Colonic mucosa (tissue), 4 donors: ENCODE data around the gene CTSL. TPM values are rescaled to one million over a fixed set of nuclear protein-coding genes. Genes with fewer than 3 reads are reported as not detected.

ENCODE experiments used
- DNase-seq: peaks from one replicate; pipeline ENCODE4 v3.0.0-alpha.2; 2020
- H3K27ac ChIP-seq: fragments of 200-600 bp; one replicate; pipeline ENCODE4 v1.8.0; 2021
- H3K27me3 ChIP-seq: fragments of 200-600 bp; one replicate; pipeline ENCODE4 v1.8.0; 2021
- H3K36me3 ChIP-seq: fragments of 200-600 bp; one replicate; pipeline ENCODE4 v1.8.0; 2021
- H3K4me1 ChIP-seq: fragments of 200-600 bp; one replicate; pipeline ENCODE4 v1.8.0; 2021; ENCODE audit warnings: mild to moderate bottlenecking
- H3K4me3 ChIP-seq: fragments of 200-600 bp; one replicate; pipeline ENCODE4 v1.8.0; 2021
- H3K9ac ChIP-seq, 2 donors: one replicate each; pipeline ENCODE4 v1.7.0; 2013; ENCODE audit warnings: control low read depth in 2 of 2, low read depth in 2 of 2, low read length in 2 of 2
- H3K9me3 ChIP-seq: fragments of 200-600 bp; one replicate; pipeline ENCODE4 v1.8.0; 2021
- CTCF ChIP-seq: fragments of 200-600 bp; IDR thresholded peaks from one replicate; pipeline ENCODE4 v1.8.0; 2022; ENCODE audit warnings: antibody characterized with exemption, mild to moderate bottlenecking
- intact Hi-C: fragments of 100-400 bp; cut with DNase I; formaldehyde crosslinking; loops from one replicate; pipeline ENCODE4 v1.14.1; 2022
- total RNA-seq, 2 donors: library from RNA; stranded (reverse); fragmentation: NEBNext Ultra II Directional in 1 of 2; extraction: Animal tissue kit (Norgen Biotek cat#: 25700) in 1 of 2; gene quantifications; one replicate each; pipeline ENCODE4 v1.2.1, GENCODE V29; 2021
- donor health status: healthy.
- donor health status: DM: no; HTN: no; CAD: no.
- donor health status: DM: no; HTN: no; CAD: no.

Gene CTSL
- total RNA-seq, 2 donors from 2014 or later: 32.1 to 69.9 TPM

GRCh38 chr9:87722393-87723088 is 3.4 kb upstream of the CTSL start:
- DNase-seq: no peak
- Histone ChIP-seq H3K4me1 (peaks cover 4% of the 10 kb centered on the region), H3K27me3 (no peaks in the 10 kb centered on the region), H3K4me3 (no peak overlapping the region), H3K9ac (no peak overlapping the region), H3K36me3 (no peaks in the 10 kb centered on the region), H3K27ac (peak overlapping the region; percentile 27), H3K9me3 (no peaks in the 10 kb centered on the region)
- TF ChIP-seq CTCF: no peak
- intact Hi-C loops: loop anchor here (10.0 kb wide), 1 partner anchor 778 kb away; the partner anchor contains the start of gene GAS1

GRCh38 chr9:87725356-87725899 is 491 bp upstream of the CTSL start:
- H3K27me3 ChIP-seq: no peaks in the 10 kb centered on the region
- peak overlapping the region; percentile 51 for H3K4me3 ChIP-seq
- no peak for TF ChIP-seq CTCF
- no peaks in the 10 kb centered on the region for H3K36me3 ChIP-seq
- no peak for DNase-seq
- intact Hi-C loops: loop anchor here (10.0 kb wide), 1 partner anchor 781 kb away; the partner anchor contains the start of gene GAS1
- peak overlapping the region; percentile 90 for H3K27ac ChIP-seq
- peaks cover 4% of the 10 kb centered on the region for H3K4me1 ChIP-seq
- H3K9me3 ChIP-seq: no peaks in the 10 kb centered on the region
- H3K9ac ChIP-seq: peak overlapping the region; percentile 72 to 91

GRCh38 chr9:87729246-87729645 is 3.3 kb downstream of the CTSL start:
- DNase-seq: no peak
- H3K27ac ChIP-seq: no peak overlapping the region
- H3K9ac ChIP-seq: no peak overlapping the region
- H3K4me3 ChIP-seq: no peak overlapping the region
- no peaks in the 10 kb centered on the region for H3K36me3 ChIP-seq
- intact Hi-C loops: loop anchor here (10.0 kb wide), 1 partner anchor 784 kb away; the partner anchor contains the start of gene GAS1
- no peak for TF ChIP-seq CTCF
- no peaks in the 10 kb centered on the region for H3K27me3 ChIP-seq
- H3K4me1 ChIP-seq: peaks cover 4% of the 10 kb centered on the region
- H3K9me3 ChIP-seq: no peaks in the 10 kb centered on the region

- Histone ChIP-seq H3K36me3 (no peaks in the 10 kb centered on the region), H3K27me3 (no peaks in the 10 kb centered on the region), H3K4me1 (no peaks in the 10 kb centered on the region), H3K9ac (no peak overlapping the region), H3K9me3 (no peaks in the 10 kb centered on the region), H3K4me3 (no peak overlapping the region), H3K27ac (no peak overlapping the region)
- intact Hi-C loops: no loop called here
- TF ChIP-seq CTCF: no peak
- DNase-seq: no peak
Observed at GRCh38 chr9:87731321-87731720, 5.4 kb downstream of the CTSL start.

- Histone ChIP-seq H3K36me3 (no peaks in the 10 kb centered on the region), H3K4me3 (no peak overlapping the region), H3K9ac (no peak overlapping the region), H3K27ac (no peak overlapping the region), H3K27me3 (no peaks in the 10 kb centered on the region), H3K9me3 (no peaks in the 10 kb centered on the region), H3K4me1 (no peaks in the 10 kb centered on the region)
- no peak for TF ChIP-seq CTCF
- intact Hi-C loops: no loop called here
- no peak for DNase-seq
Observed at GRCh38 chr9:87732344-87732743, 6.4 kb downstream of the CTSL start.
